ENCODE results near the gene ATG101.

DNA sequence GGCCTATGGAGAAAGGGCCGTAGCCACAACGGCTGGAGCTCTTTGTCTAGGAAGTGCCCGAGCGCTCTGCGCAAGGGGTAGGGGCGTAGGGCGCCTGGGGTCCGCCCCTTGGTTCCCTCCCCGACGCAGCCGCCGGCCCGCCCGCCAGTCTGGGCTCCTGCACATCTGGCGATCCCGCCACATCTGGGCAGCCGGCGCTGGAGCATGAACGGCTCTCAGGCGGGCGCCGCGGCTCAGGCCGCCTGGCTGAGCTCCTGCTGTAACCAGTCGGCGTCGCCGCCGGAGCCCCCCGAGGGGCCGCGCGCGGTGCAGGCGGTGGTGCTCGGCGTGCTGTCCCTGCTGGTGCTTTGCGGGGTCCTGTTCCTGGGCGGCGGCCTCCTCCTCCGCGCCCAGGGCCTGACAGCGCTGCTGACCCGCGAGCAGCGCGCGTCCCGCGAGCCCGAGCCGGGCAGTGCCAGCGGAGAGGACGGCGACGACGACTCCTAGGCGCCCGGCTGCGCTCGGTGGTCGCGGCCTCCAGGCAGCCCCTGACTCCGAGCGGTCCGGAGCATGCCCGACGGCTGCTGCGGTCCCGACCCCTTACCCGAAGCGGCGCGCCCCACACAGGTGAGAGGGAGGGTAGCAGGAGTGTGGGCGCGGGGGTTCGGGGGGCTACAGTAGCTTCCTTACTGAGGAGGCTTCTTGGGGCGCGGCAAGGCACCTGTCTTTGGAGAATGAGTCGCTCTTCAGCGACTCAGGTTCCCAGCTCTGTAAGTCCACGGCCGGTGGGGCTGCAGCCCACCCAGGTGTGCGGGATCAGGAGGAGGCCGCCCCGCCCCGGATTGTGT, 10.0 kb downstream of the ATG101 start, which contains the start of gene SMIM41:
- no peak for TF ChIP-seq EZH2phosphoT487 (IDR thresholded peaks at IDR 0.05; ENCODE audit: insufficient read depth, low read depth)
- TF ChIP-seq EZH2 (IDR thresholded peaks at IDR 0.05; ENCODE audit: insufficient read depth, poor library complexity, severe bottlenecking), result no peak

Data from GM23248 (cell line).